Karpas-422 (cell line): Measurements from ENCODE around the gene NUDT6. TPM values are rescaled to one million over a fixed set of nuclear protein-coding genes. Genes with fewer than 3 reads are reported as not detected.
"Not testable (repeated sequence)": the region's sequence is repeated elsewhere in the genome, so short reads cannot be mapped to it uniquely, and the experiment has no call there.

ENCODE experiments used
- DNase-seq: peaks from one replicate; pipeline ENCODE4 v3.0.0-alpha.2; 2015
- H2AFZ ChIP-seq: fragments of 200-600 bp; sonication (generic); 2 replicates; pipeline ENCODE4 v1.6.1; 2014; ENCODE audit warnings: antibody characterized with exemption, low read length, mixed read lengths
- H3K27ac ChIP-seq: fragments of 200-600 bp; sonication (generic); 2 replicates; pipeline ENCODE4 v1.5.1; 2014; ENCODE audit warnings: mild to moderate bottlenecking, low read length, moderate library complexity
- H3K27me3 ChIP-seq: fragments of 200-600 bp; sonication (generic); 2 replicates; pipeline ENCODE4 v1.6.1; 2014; ENCODE audit warnings: low read length, mixed read lengths
- H3K36me3 ChIP-seq: fragments of 200-600 bp; sonication (generic); 2 replicates; pipeline ENCODE4 v1.6.1; 2014; ENCODE audit warnings: low read length, mixed read lengths; ENCODE audit not compliant: insufficient read depth
- H3K4me1 ChIP-seq: fragments of 200-600 bp; sonication (generic); 2 replicates; pipeline ENCODE4 v1.6.1; 2014; ENCODE audit warnings: mild to moderate bottlenecking, low read length, mixed read lengths
- H3K4me2 ChIP-seq: fragments of 200-600 bp; sonication (generic); 2 replicates; pipeline ENCODE4 v1.6.1; 2014; ENCODE audit warnings: low read length, low read depth, mild to moderate bottlenecking; ENCODE audit not compliant: poor library complexity, severe bottlenecking
- H3K4me3 ChIP-seq: fragments of 200-600 bp; sonication (generic); 2 replicates; pipeline ENCODE4 v1.5.1; 2014; ENCODE audit warnings: mild to moderate bottlenecking, antibody characterized with exemption, low read length, mixed read lengths
- H3K79me2 ChIP-seq: fragments of 200-600 bp; sonication (generic); 2 replicates; pipeline ENCODE4 v1.6.1; 2014; ENCODE audit warnings: mild to moderate bottlenecking, low read length, mixed read lengths
- H3K9ac ChIP-seq: fragments of 200-600 bp; sonication (generic); 2 replicates; pipeline ENCODE4 v1.6.0; 2014; ENCODE audit warnings: low read length
- H3K9me2 ChIP-seq: fragments of 200-600 bp; sonication (generic), shearing (Covaris generic); replicated peaks from 2 replicates; pipeline ENCODE4 v1.6.0; 2014; ENCODE audit warnings: mild to moderate bottlenecking, low read length, moderate library complexity; ENCODE audit not compliant: insufficient read depth
- H3K9me3 ChIP-seq: fragments of 300-700, 200-600 bp; sonication (generic); 2 replicates; pipeline ENCODE4 v1.6.1; 2014; ENCODE audit warnings: low read length, mixed read lengths
- H4K20me1 ChIP-seq: fragments of 200-600 bp; sonication (generic); 2 replicates; pipeline ENCODE4 v1.6.1; 2014; ENCODE audit warnings: mild to moderate bottlenecking, antibody characterized with exemption, low read length, low read depth; ENCODE audit not compliant: insufficient read depth
- total RNA-seq: library from RNA; depleted of rRNA; stranded (reverse); fragments of >200 nt; shearing (Covaris generic); gene quantifications from 2 replicates; pipeline ENCODE4 v1.2.3, GENCODE V29; 2014; ENCODE audit warnings: low replicate concordance; rRNA removed

NUDT6 gene
- total RNA-seq, 1 experiment from 2014 or later, result 17.7 TPM

DNA sequence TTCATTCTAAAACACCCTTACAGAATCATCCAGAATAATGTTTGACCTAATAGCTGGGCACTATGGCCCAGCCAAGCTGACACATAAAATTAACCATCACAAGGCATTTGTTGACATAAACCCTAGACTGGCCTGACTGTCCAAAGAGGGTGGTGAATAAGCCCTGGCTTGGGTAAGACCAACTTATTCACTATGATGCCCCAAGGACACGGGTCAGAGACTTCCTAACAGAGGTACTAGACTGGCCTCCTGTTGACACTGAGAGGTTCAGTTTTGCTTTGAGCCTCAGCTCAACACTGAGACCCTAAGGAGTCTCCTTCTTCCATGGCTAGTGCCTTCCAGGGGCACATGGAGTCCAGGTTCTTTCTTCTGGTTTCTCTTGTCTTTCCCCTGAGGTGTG is 74.5 kb downstream of the NUDT6 start:
- Histone ChIP-seq H2AFZ (no peak overlapping the region), H3K79me2 (no peaks in the 10 kb centered on the region), H3K27me3 (no peaks in the 10 kb centered on the region), H3K9me3 (no peaks in the 10 kb centered on the region), H3K4me2 (no peak overlapping the region), H3K9ac (no peak overlapping the region), H3K4me3 (no peak overlapping the region), H3K36me3 (no peaks in the 10 kb centered on the region), H3K4me1 (no peaks in the 10 kb centered on the region), H3K27ac (no peak overlapping the region), H3K9me2 (no peaks in the 10 kb centered on the region), H4K20me1 (no peaks in the 10 kb centered on the region)
- DNase-seq, result no peak

DNA sequence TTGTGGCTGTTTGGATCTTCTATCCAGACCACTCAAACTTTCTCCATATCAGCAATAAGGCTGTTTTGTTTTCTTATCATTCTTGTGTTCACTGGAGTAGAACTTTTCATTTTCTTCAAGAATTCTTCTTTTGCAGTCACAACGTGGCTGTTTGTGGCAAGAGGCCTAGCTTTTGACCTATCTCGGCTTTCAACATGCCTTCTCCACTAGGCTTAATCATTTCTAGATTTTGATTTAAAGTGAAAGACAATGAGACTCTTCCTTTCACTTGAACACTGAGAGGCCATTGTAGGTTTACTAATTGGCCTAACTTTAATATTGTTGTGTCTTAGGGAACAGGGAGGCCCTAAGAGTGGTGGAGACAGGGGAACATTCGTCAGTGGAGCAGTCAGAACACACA is 76.6 kb downstream of the NUDT6 start:
- Histone ChIP-seq H4K20me1 (no peaks in the 10 kb centered on the region), H3K9me2 (no peaks in the 10 kb centered on the region), H3K27ac (no peak overlapping the region), H2AFZ (no peak overlapping the region), H3K36me3 (no peaks in the 10 kb centered on the region), H3K9ac (no peak overlapping the region), H3K4me1 (no peaks in the 10 kb centered on the region), H3K4me3 (no peak overlapping the region), H3K79me2 (no peaks in the 10 kb centered on the region), H3K4me2 (no peak overlapping the region), H3K27me3 (no peaks in the 10 kb centered on the region), H3K9me3 (no peaks in the 10 kb centered on the region)
- no peak for DNase-seq

DNA sequence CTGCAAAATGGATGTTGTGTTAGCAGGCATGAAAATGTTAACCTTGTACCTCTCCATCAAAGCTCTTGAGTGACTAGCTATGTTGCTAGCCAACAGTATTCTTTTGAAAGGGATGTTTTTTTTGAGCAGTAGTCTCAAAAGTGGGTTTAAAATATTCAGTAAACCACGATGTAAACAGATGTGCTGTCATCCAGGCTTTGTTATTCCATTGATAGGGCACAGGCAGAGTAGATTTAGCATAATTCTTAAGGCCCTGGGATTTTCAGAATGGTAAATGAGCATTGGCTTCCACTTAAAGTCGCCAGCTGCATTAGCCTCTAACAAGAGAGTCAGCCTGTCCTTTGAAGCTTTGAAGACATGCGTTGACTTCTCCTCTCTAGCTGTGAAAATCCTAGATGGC is 77.3 kb downstream of the NUDT6 start:
- no peaks in the 10 kb centered on the region for H3K9me2 ChIP-seq
- no peak for DNase-seq
- H3K4me3 ChIP-seq, result no peak overlapping the region
- no peaks in the 10 kb centered on the region for H3K79me2 ChIP-seq
- no peak overlapping the region for H2AFZ ChIP-seq
- H3K4me1 ChIP-seq, result no peaks in the 10 kb centered on the region
- no peak overlapping the region for H3K4me2 ChIP-seq
- H4K20me1 ChIP-seq, result no peaks in the 10 kb centered on the region
- no peaks in the 10 kb centered on the region for H3K36me3 ChIP-seq
- H3K27ac ChIP-seq, result no peak overlapping the region
- no peaks in the 10 kb centered on the region for H3K9me3 ChIP-seq
- no peak overlapping the region for H3K9ac ChIP-seq
- no peaks in the 10 kb centered on the region for H3K27me3 ChIP-seq

DNA sequence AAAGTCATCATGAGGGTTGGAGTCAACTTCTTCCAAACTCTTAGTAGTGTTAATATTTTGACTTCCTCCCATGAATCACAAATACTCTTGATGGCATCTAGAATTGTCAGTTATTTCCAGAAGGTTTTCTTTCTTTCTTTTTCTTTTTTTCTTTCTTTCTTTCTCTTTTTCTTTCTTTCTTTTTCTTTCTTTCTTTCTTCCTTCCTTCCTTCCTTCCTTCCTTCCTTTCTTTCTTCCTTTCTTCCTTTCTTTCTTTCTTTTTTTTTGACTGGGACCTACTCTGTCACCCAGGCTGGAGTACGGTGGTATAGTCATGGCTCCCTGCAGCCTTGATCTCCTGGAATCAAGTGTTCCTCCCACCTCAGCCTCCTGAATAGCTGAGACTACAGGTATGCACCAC is 78.0 kb downstream of the NUDT6 start:
- not testable (repeated sequence) for H3K36me3 ChIP-seq, H2AFZ ChIP-seq, H3K9me2 ChIP-seq, H3K9me3 ChIP-seq, H3K4me2 ChIP-seq, H4K20me1 ChIP-seq, H3K27ac ChIP-seq, H3K4me1 ChIP-seq, H3K9ac ChIP-seq, H3K4me3 ChIP-seq, DNase-seq, H3K79me2 ChIP-seq, H3K27me3 ChIP-seq

DNA sequence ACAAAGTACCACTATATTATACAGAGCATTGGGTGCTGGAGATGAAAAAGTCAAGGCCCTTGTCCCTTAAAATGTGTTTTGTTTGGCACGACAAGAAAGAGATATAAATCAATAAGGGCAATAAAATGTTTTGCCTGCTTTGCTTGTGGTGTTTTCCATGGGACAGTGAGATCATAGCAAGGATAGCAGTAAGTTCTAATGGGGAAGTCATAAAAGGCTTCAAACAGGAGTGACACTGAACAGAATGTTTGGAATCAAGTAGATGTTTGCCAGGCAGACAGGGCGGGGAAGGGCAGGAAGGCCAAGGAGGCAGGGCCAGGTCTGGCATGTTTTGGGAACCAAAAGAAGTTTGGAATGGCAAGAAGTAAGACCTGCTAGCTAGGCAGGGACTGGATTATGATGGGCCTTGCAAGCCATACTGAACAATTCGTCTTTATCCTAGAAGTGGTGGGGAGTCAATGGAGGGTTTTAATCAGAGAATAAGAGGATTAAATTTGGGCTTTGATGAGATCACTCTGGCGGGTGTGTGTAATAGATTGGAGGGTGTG is 79.3 kb downstream of the NUDT6 start:
- H3K9me3 ChIP-seq, result no peaks in the 10 kb centered on the region
- H3K4me3 ChIP-seq, result no peak overlapping the region
- no peaks in the 10 kb centered on the region for H4K20me1 ChIP-seq
- H3K36me3 ChIP-seq, result no peaks in the 10 kb centered on the region
- no peaks in the 10 kb centered on the region for H3K79me2 ChIP-seq
- no peak overlapping the region for H3K9ac ChIP-seq
- H2AFZ ChIP-seq, result no peak overlapping the region
- no peak overlapping the region for H3K4me2 ChIP-seq
- no peak overlapping the region for H3K27ac ChIP-seq
- no peak for DNase-seq
- no peaks in the 10 kb centered on the region for H3K9me2 ChIP-seq
- no peaks in the 10 kb centered on the region for H3K4me1 ChIP-seq
- H3K27me3 ChIP-seq, result no peaks in the 10 kb centered on the region

Other genes starting within 250 kb of the NUDT6 start
- gene BBS12, start 189.9 kb downstream of the NUDT6 start, total RNA-seq, result 1.2 and 2.0 TPM in 2 replicates
- gene FGF2, start 95.8 kb downstream of the NUDT6 start, total RNA-seq, result 0.22 TPM in 1 of 2 replicates, not detected in the other